Prostate gland (tissue), 2 donors: ENCODE measurements around the gene DOCK6. TPM values are rescaled to one million over a fixed set of nuclear protein-coding genes. Genes with fewer than 3 reads are reported as not detected.

Experiments used
- DNase-seq: peaks from one replicate; pipeline ENCODE4 v3.0.0-alpha.2; 2019; ENCODE audit warnings: low spot score
- H3K27ac ChIP-seq, 2 donors: fragments of 200-600 bp; sonication (generic); 2 replicates each; pipeline ENCODE4 v1.5.1; 2017 to 2019
- H3K27me3 ChIP-seq: fragments of 200-600 bp; sonication (generic); replicated peaks from 2 replicates; pipeline ENCODE4 v1.5.1; 2019; ENCODE audit not compliant: insufficient read depth
- H3K36me3 ChIP-seq, 2 donors: fragments of 200-600 bp; sonication (generic); 1 replicate in 1 of 2; 2 replicates in 1 of 2; pipeline versions ENCODE4 v1.5.1 to v1.8.1; 2017 to 2019
- H3K4me1 ChIP-seq: fragments of 200-600 bp; sonication (generic); replicated peaks from 2 replicates; pipeline ENCODE4 v1.5.1; 2019
- H3K4me3 ChIP-seq, 2 donors: fragments of 200-600 bp; sonication (generic); 2 replicates each; pipeline ENCODE4 v1.5.1; 2017 to 2019
- H3K9me3 ChIP-seq: fragments of 200-600 bp; sonication (generic); 2 replicates; pipeline ENCODE4 v1.5.1; 2017
- POLR2A ChIP-seq: fragments of 450-650 bp; IDR thresholded peaks from one replicate; pipeline ENCODE4 v1.6.1; 2016; ENCODE audit warnings: antibody characterized with exemption, mild to moderate bottlenecking
- POLR2AphosphoS5 ChIP-seq: sonication (generic); formaldehyde crosslinking; IDR thresholded peaks from one replicate; pipeline ENCODE4 v1.6.1; 2017; ENCODE audit warnings: antibody characterized with exemption
- WGBS: methylation state at CpG from one replicate; pipeline ENCODE4 v1.1.5; 2018; 5-methylcytosine and 5-hydroxymethylcytosine counted together
- intact Hi-C: fragments of 100-400 bp; cut with DNase I; formaldehyde crosslinking; loops from one replicate; pipeline ENCODE4 v1.14.2; 2022
- total RNA-seq, 2 donors: library from RNA; depleted of rRNA; stranded (reverse); fragments of >200 nt; gene quantifications; one replicate each; pipeline ENCODE4 v1.1.0, GENCODE V29; 2016
- TF ChIP-seq, protein P1 (sequence below), 4 experiments: fragments of 200-600 bp in 2 of 4; fragments of 450-650 bp in 2 of 4; sonication (generic) in 2 of 4; IDR thresholded peaks; 1 replicate in 3 of 4; 2 replicates in 1 of 4; pipeline ENCODE4 v1.5.1; 2016 to 2019; ENCODE audit warnings: antibody characterized with exemption in 4 of 4, mild to moderate bottlenecking in 2 of 4, moderate library complexity in 2 of 4

Gene DOCK6, protein sequence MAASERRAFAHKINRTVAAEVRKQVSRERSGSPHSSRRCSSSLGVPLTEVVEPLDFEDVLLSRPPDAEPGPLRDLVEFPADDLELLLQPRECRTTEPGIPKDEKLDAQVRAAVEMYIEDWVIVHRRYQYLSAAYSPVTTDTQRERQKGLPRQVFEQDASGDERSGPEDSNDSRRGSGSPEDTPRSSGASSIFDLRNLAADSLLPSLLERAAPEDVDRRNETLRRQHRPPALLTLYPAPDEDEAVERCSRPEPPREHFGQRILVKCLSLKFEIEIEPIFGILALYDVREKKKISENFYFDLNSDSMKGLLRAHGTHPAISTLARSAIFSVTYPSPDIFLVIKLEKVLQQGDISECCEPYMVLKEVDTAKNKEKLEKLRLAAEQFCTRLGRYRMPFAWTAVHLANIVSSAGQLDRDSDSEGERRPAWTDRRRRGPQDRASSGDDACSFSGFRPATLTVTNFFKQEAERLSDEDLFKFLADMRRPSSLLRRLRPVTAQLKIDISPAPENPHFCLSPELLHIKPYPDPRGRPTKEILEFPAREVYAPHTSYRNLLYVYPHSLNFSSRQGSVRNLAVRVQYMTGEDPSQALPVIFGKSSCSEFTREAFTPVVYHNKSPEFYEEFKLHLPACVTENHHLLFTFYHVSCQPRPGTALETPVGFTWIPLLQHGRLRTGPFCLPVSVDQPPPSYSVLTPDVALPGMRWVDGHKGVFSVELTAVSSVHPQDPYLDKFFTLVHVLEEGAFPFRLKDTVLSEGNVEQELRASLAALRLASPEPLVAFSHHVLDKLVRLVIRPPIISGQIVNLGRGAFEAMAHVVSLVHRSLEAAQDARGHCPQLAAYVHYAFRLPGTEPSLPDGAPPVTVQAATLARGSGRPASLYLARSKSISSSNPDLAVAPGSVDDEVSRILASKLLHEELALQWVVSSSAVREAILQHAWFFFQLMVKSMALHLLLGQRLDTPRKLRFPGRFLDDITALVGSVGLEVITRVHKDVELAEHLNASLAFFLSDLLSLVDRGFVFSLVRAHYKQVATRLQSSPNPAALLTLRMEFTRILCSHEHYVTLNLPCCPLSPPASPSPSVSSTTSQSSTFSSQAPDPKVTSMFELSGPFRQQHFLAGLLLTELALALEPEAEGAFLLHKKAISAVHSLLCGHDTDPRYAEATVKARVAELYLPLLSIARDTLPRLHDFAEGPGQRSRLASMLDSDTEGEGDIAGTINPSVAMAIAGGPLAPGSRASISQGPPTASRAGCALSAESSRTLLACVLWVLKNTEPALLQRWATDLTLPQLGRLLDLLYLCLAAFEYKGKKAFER (N-terminal part only)
- total RNA-seq, result 10 to 100 TPM; 21.6 to 38.7 TPM

DNA sequence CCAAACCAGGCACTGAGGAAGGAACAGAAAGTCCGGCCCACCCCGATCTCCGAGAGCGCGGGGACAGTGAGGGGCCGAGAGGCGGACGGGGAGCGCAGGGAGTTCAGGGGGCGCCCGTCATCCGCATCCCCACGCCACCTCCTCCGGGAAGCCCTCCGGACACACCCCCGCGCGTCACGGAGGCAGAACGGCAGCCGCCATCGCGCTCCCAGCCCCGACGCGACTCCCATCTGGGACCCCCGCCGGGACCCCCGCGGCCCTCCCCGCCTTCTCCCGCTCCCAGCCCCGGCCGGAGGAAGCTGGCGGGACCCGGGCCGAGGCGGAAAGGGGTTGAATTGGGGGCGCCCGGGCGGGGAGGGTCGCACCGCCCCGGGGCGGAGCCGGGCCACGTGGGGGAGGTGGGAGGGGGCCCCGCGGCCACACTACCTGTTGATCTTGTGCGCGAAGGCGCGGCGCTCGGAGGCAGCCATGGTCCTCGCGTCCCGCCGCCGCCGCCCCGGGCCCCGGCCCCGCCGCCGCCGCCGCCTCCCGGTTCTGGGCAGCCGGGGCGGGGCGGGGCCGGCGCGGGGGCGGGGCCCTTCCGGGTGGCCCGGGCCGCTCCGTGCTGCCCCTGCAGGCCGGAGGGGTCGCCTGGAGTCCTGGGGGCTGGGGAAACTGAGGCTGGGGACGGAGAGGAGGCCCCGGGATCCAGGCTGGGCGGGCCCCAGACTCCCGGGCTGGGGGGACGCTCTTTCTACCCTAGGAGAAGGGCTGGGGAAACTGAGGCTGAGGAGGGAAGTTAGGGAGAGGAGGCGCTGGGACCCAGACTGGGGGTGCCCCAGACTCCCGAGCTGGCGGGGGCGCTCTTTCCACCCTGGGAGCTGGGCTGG is at the start of gene DOCK6:
Gene DOCK6, minus strand, starts transcription at position 554 of the 869 bp plus-strand sequence. Its CDS starts 84 bp downstream, at position 470.
- no peaks in the 10 kb centered on the region for H3K4me1 ChIP-seq
- TF ChIP-seq POLR2AphosphoS5, result no peak
- TF ChIP-seq, protein P1, sequence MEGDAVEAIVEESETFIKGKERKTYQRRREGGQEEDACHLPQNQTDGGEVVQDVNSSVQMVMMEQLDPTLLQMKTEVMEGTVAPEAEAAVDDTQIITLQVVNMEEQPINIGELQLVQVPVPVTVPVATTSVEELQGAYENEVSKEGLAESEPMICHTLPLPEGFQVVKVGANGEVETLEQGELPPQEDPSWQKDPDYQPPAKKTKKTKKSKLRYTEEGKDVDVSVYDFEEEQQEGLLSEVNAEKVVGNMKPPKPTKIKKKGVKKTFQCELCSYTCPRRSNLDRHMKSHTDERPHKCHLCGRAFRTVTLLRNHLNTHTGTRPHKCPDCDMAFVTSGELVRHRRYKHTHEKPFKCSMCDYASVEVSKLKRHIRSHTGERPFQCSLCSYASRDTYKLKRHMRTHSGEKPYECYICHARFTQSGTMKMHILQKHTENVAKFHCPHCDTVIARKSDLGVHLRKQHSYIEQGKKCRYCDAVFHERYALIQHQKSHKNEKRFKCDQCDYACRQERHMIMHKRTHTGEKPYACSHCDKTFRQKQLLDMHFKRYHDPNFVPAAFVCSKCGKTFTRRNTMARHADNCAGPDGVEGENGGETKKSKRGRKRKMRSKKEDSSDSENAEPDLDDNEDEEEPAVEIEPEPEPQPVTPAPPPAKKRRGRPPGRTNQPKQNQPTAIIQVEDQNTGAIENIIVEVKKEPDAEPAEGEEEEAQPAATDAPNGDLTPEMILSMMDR (IDR thresholded peaks at IDR 0.05), result peak in 2 of 4 experiments; percentile 53 to 55
- DNase-seq, result no peak

DNA sequence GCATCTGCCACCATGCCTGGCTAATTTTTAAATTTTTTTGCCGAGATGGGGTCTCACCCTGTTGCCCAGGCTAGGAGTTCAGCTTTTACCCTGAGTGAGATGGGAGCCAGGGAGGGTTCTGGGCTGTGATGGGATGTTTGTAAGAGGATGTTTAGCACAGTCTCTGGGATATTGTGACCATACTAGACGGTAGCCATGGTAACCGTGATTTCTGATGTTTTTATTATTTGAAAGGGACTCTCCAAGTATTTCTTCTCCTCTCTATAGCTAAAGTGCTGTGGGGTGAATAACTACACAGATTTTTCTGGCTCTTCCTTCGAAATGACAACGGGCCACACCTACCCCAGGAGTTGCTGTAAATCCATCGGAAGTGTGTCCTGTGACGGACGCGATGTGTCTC is 44.0 kb upstream of the DOCK6 start:
- no peak overlapping the region for H3K27ac ChIP-seq
- no peaks in the 10 kb centered on the region for H3K27me3 ChIP-seq
- intact Hi-C loops, result no loop called here
- 78% methylated on average over 9 of the region's 9 CpGs for WGBS
- H3K9me3 ChIP-seq, result no peaks in the 10 kb centered on the region
- no peaks in the 10 kb centered on the region for H3K4me1 ChIP-seq
- DNase-seq, result no peak
- TF ChIP-seq POLR2AphosphoS5, result no peak
- TF ChIP-seq, protein P1 (IDR thresholded peaks at IDR 0.05), result no peak
- TF ChIP-seq POLR2A, result no peak
- no peak overlapping the region for H3K4me3 ChIP-seq
- H3K36me3 ChIP-seq, result no peaks in the 10 kb centered on the region

More for the DNA sequence above, at the start of gene DOCK6:
- intact Hi-C loops, result no loop called here
- 2% methylated on average over 58 of the region's 91 CpGs for WGBS
- H3K27ac ChIP-seq, result peak within 1 kb of the TSS; percentile 79 to 86
- no peaks in the 10 kb centered on the region for H3K9me3 ChIP-seq
- no peaks in the 10 kb centered on the region for H3K36me3 ChIP-seq
- peak within 1 kb of the TSS; percentile 93 to 97 for H3K4me3 ChIP-seq
- no peaks in the 10 kb centered on the region for H3K27me3 ChIP-seq

GRCh38 chr19:11304936-11305335 is 42.6 kb upstream of the DOCK6 start:
- intact Hi-C loops, result no loop called here
- TF ChIP-seq, protein P1 (IDR thresholded peaks at IDR 0.05), result no peak
- TF ChIP-seq POLR2A (no peak), POLR2AphosphoS5 (no peak)
- Histone ChIP-seq H3K27me3 (no peaks in the 10 kb centered on the region), H3K36me3 (no peaks in the 10 kb centered on the region), H3K4me1 (no peaks in the 10 kb centered on the region), H3K27ac (no peak overlapping the region), H3K4me3 (no peak overlapping the region), H3K9me3 (no peaks in the 10 kb centered on the region)
- DNase-seq, result no peak
- 90% methylated on average over 5 of the region's 5 CpGs for WGBS

DNA sequence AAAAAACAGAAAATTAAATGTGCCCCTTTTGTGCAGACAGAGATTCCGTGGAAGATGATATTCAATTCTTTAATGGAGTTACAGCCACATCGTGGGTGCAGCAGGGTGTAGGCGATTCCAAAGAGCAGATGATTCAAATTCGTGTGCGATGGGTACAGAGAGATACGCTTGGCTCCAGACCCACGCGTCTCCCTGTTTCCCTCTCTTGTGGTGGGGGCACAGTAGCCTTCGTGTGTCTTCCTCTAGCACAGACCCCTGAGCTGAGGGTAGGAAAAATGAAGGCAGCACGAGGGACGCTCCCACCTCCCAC is 38.4 kb upstream of the DOCK6 start:
- TF ChIP-seq POLR2A, result no peak
- no peak for TF ChIP-seq POLR2AphosphoS5
- TF ChIP-seq, protein P1 (IDR thresholded peaks at IDR 0.05), result no peak
- DNase-seq, result no peak
- intact Hi-C loops, result no loop called here

More for the DNA sequence above, 38.4 kb upstream of the DOCK6 start:
- no peaks in the 10 kb centered on the region for H3K27me3 ChIP-seq
- H3K27ac ChIP-seq, result no peak overlapping the region
- H3K9me3 ChIP-seq, result no peaks in the 10 kb centered on the region
- no peak overlapping the region for H3K4me3 ChIP-seq
- WGBS, result 92% methylated on average over 11 of the region's 11 CpGs
- H3K4me1 ChIP-seq, result no peaks in the 10 kb centered on the region
- H3K36me3 ChIP-seq, result no peaks in the 10 kb centered on the region
